Left lung (tissue), 10 donors: ENCODE results near the gene GINS3. TPM values are rescaled to one million over a fixed set of nuclear protein-coding genes. Genes with fewer than 3 reads are reported as not detected.

Source experiments
- ATAC-seq: fragments of 200-7000 bp; cut with Tn5 transposase; one replicate; pipeline ENCODE4 v1.9.1; 2020; ENCODE audit warnings: moderate library complexity
- DNase-seq, 4 donors: peaks; one replicate each; pipeline ENCODE4 v3.0.0-alpha.2; 2013 to 2020
- H3K27ac ChIP-seq, 2 donors: fragments of 200-600 bp; sonication (generic) in 1 of 2; one replicate each; pipeline versions ENCODE4 v1.5.0 to v1.8.0; 2020 to 2021
- H3K27me3 ChIP-seq, 2 donors: fragments of 200-600 bp; sonication (generic) in 1 of 2; one replicate each; pipeline versions ENCODE4 v1.5.0 to v1.8.0; 2020 to 2021
- H3K36me3 ChIP-seq, 2 donors: fragments of 200-600 bp; sonication (generic) in 1 of 2; one replicate each; pipeline versions ENCODE4 v1.5.0 to v1.8.0; 2020 to 2021
- H3K4me1 ChIP-seq, 2 donors: fragments of 200-600 bp; one replicate each; pipeline ENCODE4 v1.8.0; 2021
- H3K4me3 ChIP-seq, 2 donors: fragments of 200-600 bp; sonication (generic) in 1 of 2; one replicate each; pipeline versions ENCODE4 v1.5.0 to v1.8.0; 2020 to 2021; ENCODE audit warnings: mild to moderate bottlenecking in 1 of 2
- H3K9me3 ChIP-seq, 2 donors: fragments of 200-600 bp; sonication (generic) in 1 of 2; one replicate each; pipeline versions ENCODE4 v1.5.0 to v1.8.0; 2020 to 2021
- CTCF ChIP-seq, 2 donors: fragments of 200-600 bp; sonication (generic) in 1 of 2; IDR thresholded peaks; one replicate each; pipeline versions ENCODE4 v1.5.0 to v1.8.0; 2021; ENCODE audit warnings: antibody characterized with exemption in 2 of 2
- intact Hi-C, 2 donors: fragments of 100-400 bp; cut with DNase I; formaldehyde crosslinking; loops; one replicate each; pipeline versions ENCODE4 v1.11.2 to v1.14.2; 2022
- polyA plus RNA-seq, 6 donors: library from polyadenylated mRNA; unstranded; fragments of 120-200 nt; gene quantifications; one replicate each; pipeline ENCODE4 v1.2.1, GENCODE V29; 2013; ENCODE audit not compliant: insufficient read length in 6 of 6
- total RNA-seq, 2 donors: library from RNA; stranded (reverse); fragmentation: NEBNext Ultra II Directional; extraction: Animal tissue kit (Norgen Biotek cat#: 25700); gene quantifications; one replicate each; pipeline ENCODE4 v1.2.1, GENCODE V29; 2021
- donor health status: DM: no; HTN: yes; CAD: no.
- donor health status: DM: no; HTN: no; CAD: no.

GINS3 gene
- total and polyA plus RNA-seq, 8 donors, result 4.8 to 14.6 (median 10.3) TPM

DNA sequence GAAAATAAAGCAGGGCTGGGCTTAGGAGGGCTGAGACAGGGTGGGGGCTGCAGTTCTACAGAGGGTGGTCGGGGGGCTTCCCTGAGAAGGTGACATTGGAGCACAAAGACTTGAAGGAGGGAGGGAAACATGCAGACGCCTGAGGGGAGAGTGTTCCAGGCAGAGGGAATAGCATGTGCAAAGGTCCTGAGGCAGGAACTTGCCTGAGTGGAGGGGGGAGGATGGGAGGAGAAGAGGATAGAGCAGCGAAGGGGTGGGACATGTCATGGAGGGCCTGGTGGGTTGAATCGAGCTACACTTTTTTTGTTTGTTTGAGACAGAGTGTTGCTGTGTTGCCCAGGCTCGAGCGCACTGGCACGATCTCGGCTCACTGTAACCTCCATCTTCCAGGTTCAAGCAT, 33.0 kb downstream of the GINS3 start:
- ATAC-seq (no peak), DNase-seq (no peak)
- Histone ChIP-seq H3K36me3 (no peaks in the 10 kb centered on the region), H3K27ac (no peak overlapping the region), H3K4me1 (peaks cover 0 to 13% of the 10 kb centered on the region in 2 donors), H3K27me3 (peaks cover 0 to 41% of the 10 kb centered on the region in 2 donors), H3K4me3 (no peak overlapping the region), H3K9me3 (no peaks in the 10 kb centered on the region)
- no peak for TF ChIP-seq CTCF (IDR thresholded peaks at IDR 0.05)
- intact Hi-C loops, result no loop called here

- TF ChIP-seq CTCF (IDR thresholded peaks at IDR 0.05), result no peak
- intact Hi-C loops, result no loop called here
- Histone ChIP-seq H3K27ac (no peak overlapping the region), H3K4me1 (peaks cover 0 to 13% of the 10 kb centered on the region in 2 donors), H3K9me3 (no peaks in the 10 kb centered on the region), H3K36me3 (no peaks in the 10 kb centered on the region), H3K27me3 (peaks cover 0 to 38% of the 10 kb centered on the region in 2 donors), H3K4me3 (no peak overlapping the region)
- ATAC-seq (peak; percentile 64), DNase-seq (peak in 1 of 4 donors; percentile 43)
Measured at GRCh38 chr16:58425756-58426494, 33.7 kb downstream of the GINS3 start.

DNA sequence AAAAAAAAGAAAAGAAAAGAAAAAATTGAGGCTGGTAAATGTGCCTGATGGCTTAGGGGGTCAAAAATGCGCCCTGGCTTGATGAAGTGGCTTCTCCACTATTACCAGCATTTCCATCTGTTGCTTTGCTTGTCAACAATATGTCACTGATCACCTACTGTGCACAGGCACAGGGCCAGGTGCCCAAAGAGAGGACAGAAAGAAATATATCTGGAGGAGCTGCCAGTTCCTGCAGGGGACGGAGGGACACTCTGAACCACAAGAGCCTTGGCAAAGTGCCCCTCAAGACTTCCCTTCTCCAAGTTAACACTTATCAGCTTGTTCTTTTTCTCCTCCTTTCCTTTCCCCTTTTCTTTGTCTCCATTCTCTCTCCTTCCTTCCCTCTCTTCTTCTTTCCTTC, 34.7 kb downstream of the GINS3 start:
- Histone ChIP-seq H3K27me3 (peaks cover 0 to 34% of the 10 kb centered on the region in 2 donors), H3K36me3 (no peaks in the 10 kb centered on the region), H3K27ac (no peak overlapping the region), H3K4me3 (no peak overlapping the region), H3K4me1 (peaks cover 0 to 13% of the 10 kb centered on the region in 2 donors), H3K9me3 (no peaks in the 10 kb centered on the region)
- DNase-seq (no peak), ATAC-seq (no peak)
- intact Hi-C loops, result no loop called here
- TF ChIP-seq CTCF (IDR thresholded peaks at IDR 0.05), result no peak

DNA sequence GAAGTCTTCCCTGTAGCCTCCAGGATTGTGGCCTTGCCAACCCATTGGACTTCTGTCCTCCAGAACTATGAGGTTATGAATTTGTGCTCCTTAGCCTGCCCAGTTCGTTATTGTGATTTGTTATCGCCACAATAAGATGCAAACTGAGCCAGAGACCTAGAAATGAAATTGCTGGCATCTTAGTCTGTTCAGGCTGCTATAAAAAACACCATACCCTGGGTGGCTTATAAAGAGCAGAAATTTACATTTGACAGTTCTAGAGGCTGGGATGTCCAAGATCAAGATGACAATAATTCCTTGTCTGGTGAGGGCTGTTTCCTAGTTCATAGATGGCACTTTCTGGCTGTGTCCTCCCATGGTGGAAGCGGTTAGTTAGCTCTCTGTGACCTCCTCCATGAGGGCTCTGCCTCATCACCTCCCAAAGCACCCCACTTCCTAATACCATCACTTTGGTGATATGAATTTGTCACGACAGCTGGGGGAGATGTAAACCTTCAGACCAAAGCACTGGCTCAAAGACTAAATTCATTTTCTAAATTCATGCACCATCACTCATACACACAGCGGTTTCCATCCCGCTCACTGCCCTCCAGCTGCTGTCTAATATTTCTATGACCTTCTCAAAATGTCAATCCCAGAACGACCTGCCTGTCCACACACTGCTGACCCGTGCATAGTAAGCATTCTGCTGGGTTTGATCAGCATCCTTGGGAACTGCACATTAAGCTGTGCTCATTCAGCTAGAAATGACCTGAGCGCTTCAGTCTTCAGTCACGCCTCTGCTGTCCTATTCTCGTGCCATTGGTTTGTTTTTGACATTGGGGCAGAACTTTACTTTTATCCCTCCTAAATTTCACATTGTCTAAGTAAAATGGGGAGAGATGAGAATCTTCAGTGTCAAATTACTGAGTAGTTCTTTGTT, 36.6 kb downstream of the GINS3 start:
- peaks cover 0 to 25% of the 10 kb centered on the region in 2 donors for H3K27me3 ChIP-seq
- ATAC-seq (no peak), DNase-seq (no peak)
- no peak for TF ChIP-seq CTCF (IDR thresholded peaks at IDR 0.05)
- no peak overlapping the region for H3K4me3 ChIP-seq
- H3K27ac ChIP-seq, result no peak overlapping the region
- H3K9me3 ChIP-seq, result no peaks in the 10 kb centered on the region
- intact Hi-C loops, result no loop called here
- no peaks in the 10 kb centered on the region for H3K36me3 ChIP-seq
- H3K4me1 ChIP-seq, result peaks cover 0 to 13% of the 10 kb centered on the region in 2 donors

DNA sequence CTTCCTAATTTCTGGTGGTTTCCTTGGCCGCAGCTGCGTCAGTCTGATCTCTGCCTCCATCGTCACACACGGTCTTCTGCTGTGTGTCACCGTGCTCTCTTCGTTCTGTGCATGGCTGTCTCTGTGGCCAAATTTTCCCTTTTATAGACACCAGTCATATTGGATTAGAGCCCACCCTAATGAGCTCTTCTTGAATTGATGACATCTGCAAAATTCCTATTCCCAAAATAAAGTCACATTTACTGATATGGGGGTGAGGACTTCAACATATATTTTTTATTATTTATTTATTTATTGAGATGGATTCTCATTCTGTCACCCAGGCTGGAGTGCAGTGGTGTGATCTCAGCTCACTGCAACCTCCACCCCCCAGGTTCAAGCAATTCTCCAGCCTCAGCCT, 38.4 kb downstream of the GINS3 start:
- Histone ChIP-seq H3K27ac (no peak overlapping the region), H3K4me3 (no peak overlapping the region), H3K4me1 (peaks cover 0 to 13% of the 10 kb centered on the region in 2 donors), H3K27me3 (peaks cover 0 to 19% of the 10 kb centered on the region in 2 donors), H3K36me3 (no peaks in the 10 kb centered on the region), H3K9me3 (no peaks in the 10 kb centered on the region)
- intact Hi-C loops, result no loop called here
- ATAC-seq (no peak), DNase-seq (no peak)
- TF ChIP-seq CTCF (IDR thresholded peaks at IDR 0.05), result no peak
